GM19025 (cell line): Measurements from ENCODE around the gene NPFF.
A peak's percentile ranks its signal among the peaks of the same experiment; 100 is the strongest.

Source experiments
- ATAC-seq: cut with Tn5 transposase; IDR thresholded peaks from one replicate; pipeline ENCODE4 v1.9.1; 2021; ENCODE audit warnings: mild to moderate bottlenecking, low read depth, moderate library complexity; ENCODE audit not compliant: unreplicated experiment

The NPFF gene

GRCh38 chr12:53514628-53515290, 7.5 kb upstream of the NPFF start:
- no peak for ATAC-seq

GRCh38 chr12:53513712-53514410, 6.6 kb upstream of the NPFF start:
- no peak for ATAC-seq

- ATAC-seq: no peak
These were observed 3.0 kb upstream of the NPFF start for GRCh38 chr12:53510181-53510812.

GRCh38 chr12:53508534-53509170, 1.4 kb upstream of the NPFF start:
- peak; percentile 86 for ATAC-seq

- no peak for ATAC-seq
These were observed 260 bp upstream of the NPFF start for GRCh38 chr12:53507603-53507885.

- no peak for ATAC-seq
These were observed 866 bp downstream of the NPFF start for GRCh38 chr12:53506450-53506785.

- no peak for ATAC-seq
These were observed 1.5 kb downstream of the NPFF start for GRCh38 chr12:53505555-53506449.

- no peak for ATAC-seq
These were observed 2.2 kb downstream of the NPFF start for GRCh38 chr12:53505086-53505485.

- ATAC-seq: no peak
These were observed 3.0 kb downstream of the NPFF start for GRCh38 chr12:53504004-53504920.

- ATAC-seq: no peak
These were observed 4.1 kb downstream of the NPFF start for GRCh38 chr12:53502983-53503728.

- ATAC-seq: no peak
These were observed 5.0 kb downstream of the NPFF start for GRCh38 chr12:53502331-53502730.

- no peak for ATAC-seq
These were observed 5.6 kb downstream of the NPFF start for GRCh38 chr12:53501615-53502181.

GRCh38 chr12:53500776-53501614, 6.3 kb downstream of the NPFF start, which contains the start of gene TARBP2:
Gene TARBP2 (plus strand): TSS chr12:53501283. CDS start chr12:53501409, 126 bp downstream.
- peak; percentile 68 for ATAC-seq

GRCh38 chr12:53500142-53500775, 7.0 kb downstream of the NPFF start:
- no peak for ATAC-seq

- ATAC-seq: no peak
These were observed 7.8 kb downstream of the NPFF start, which contains the start of gene MAP3K12 for GRCh38 chr12:53499266-53500141. Gene MAP3K12 (minus strand): TSS chr12:53499458. CDS start chr12:53487391, 12,067 bp downstream.

GRCh38 chr12:53498235-53498630, 9.1 kb downstream of the NPFF start:
- ATAC-seq: no peak
